Activated T-cell treated with anti-CD3 and anti-CD28 coated beads for 24 hours (primary cell): ENCODE measurements around the gene TBC1D22A.

Source experiments
- DNase-seq: peaks from one replicate; pipeline ENCODE4 v3.0.0-alpha.2; 2020; ENCODE audit warnings: low read depth

TBC1D22A gene

DNA sequence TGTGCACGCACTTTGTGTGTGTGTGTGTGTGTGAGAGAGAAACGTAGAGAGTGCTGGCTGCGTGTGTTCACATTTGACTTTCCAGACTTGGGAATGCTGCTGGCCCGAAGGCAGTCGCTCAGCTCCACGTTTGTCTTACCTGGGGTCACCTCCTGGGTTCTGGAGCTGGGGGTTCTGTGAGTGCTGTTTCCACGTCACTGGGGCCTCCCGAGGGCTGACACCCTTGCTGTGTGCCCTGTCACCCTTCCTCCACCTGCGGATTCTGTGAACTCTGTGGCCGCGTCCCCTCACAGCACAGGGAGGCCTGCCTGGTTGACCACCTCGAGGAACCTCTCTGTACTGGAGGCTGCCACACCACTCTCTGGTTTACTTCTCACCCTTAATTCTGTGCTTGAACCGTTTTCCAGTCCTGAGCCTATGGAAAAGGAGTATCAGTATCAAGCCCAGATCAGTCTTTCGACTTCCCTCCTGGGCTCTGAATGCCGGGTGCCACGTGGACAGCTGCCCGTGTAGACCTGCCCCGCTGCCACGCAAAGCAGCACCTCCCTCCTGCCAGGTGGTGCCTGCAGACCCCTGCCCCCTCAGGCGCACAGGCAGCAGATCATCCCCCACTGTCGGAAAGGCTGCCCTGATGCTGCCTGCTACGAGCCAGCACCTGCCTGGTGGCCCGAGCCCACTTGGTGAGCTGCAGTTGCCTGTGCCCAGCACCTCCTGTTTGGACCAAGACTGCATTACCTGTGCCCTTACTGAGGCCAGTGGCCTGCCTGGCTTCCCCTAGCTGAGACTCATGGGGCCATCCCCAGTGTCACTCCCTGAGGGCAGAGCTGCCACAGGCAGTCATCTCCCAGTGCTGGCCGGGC lies 233.3 kb downstream of the TBC1D22A start:
- DNase-seq = no peak

DNA sequence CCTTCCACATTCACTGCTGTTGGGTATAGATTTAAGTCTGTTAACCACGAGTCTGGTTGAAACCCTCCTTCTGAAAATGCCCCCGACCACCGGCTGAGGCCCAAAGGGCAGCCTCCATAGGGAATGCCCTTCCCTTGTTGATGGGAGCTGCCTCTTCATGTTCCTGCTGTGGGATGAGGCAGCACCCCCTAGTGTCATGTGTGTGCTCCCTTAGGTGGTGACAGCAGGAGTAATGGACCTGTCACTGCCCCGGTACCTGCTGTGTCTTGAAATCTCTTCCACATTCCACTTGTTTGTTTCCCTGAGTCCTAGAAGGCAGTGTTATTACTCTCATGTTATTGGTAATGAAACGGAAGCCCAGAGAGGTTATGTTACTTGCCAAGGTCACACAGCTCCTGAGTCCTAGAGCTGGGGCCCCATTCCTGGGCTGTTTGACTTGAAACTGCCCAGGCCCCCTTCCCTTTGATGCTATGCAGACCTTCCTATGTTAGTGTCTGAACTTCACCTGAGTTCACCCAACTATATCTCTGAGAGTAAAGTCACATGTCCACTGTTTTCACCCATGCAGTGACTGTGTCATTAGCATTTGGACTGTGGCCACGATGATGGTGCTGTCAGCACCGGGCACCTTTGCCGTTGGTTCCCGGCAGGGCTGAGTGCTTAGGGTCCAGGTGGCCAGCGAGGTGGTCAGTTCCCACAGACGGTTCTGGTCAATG lies 234.3 kb downstream of the TBC1D22A start:
- no peak for DNase-seq

DNA sequence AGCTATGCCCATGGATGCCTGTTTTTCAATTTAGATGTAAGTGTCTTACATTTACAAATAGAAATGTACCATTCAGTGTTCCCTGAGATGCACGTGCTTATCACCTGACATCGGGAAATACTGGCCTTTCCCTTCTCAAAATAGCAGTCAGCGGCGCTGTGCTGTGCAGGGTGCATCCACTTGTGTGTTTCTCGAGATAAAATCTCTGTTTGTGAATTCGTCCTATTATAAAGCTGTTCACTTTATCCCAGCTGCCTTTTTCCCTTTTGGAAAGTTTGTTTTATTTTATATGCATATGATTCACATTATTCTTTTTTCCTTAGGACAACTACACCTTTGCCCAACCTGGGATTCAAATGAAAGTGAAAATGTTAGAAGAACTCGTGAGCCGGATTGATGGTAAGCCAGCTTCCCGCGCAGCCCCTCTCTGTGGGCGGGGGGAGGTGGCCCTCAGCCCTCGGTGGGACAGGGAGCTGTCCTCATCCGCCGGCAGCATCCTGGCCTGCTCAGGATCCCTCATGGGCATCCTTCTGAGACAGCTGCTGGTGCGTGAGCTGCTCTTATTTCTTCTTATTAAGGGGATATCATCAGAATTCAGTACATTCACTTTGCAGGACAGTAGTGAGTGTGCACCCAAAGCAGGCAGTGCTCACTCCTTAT lies 235.0 kb downstream of the TBC1D22A start:
- DNase-seq = no peak

DNA sequence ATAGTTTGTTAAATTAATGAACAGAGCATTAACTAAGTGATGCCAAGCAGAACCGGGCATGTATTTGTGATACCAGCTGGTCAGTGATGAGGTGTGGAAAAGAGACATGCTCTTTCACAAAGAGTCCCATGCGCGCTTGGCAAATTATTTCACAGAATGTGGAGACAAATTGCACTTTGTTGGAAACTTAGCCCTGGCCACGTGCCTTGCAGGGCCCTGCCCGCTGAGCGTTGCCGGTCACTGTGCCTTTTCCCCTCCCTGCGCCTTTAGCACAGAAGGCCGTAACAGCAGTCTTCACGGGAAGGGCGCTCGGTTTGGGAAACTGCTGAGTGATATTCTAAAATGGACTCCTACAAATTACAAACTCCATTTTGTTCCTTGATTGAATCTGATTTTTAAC lies 235.9 kb downstream of the TBC1D22A start:
- no peak for DNase-seq

DNA sequence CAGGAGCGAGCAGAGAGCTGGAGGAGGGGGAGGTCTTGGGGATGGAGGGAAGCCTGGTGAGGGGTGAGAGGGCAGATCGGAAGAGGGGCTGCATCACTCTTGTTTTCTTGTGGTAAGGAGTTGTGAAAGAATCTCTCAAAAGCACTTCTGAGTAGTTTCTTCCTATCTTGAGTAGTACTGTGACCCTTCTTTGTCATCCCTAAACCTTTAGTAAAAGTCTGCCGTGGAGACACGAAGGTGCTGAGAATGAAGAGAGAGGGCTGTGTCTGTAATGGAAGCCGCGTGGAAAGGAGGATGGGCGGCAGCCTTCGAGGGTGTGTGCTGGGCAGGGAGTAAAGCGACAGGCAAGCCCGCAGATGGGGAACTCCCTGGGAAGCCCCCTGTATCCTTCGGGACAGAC lies 237.8 kb downstream of the TBC1D22A start:
- DNase-seq = no peak

DNA sequence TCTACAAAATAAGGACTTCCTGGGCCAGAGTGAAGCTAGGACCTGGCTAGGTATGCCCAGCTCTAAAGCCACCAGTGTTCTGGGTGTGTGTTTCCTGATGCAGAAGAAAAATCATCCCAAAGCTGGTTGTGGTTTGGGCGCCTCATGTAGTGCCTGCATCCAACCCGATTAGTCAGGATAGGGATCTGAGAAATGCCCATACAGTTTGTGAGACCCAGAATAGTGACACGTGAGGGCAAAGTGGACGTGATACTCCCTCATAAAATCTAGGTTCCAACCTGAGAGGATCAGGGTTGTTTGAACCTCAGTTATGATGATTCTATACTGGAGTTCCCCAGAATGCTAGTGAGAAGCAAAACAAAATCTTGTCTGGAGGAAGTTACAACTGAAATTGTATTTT lies 238.4 kb downstream of the TBC1D22A start:
- no peak for DNase-seq

DNA sequence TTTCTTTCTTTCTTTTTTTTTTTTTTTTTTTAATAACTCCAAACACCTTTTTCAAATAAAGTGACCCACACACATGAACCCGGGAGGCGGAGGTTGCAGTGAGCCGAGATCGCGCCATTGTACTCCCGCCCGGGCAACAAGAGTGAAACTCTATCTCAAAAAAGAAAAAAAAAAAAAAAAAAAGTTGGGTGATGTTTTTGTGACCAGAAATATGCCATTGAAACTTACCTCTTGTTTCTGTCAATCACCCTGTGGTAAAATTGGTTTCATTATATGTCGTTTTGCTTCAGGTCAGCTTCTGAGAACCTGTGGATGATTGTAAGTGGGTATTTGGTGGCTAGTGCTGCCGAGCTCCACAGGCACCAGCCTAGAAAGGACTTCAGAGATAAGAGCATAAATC lies 238.8 kb downstream of the TBC1D22A start:
- no peak for DNase-seq

DNA sequence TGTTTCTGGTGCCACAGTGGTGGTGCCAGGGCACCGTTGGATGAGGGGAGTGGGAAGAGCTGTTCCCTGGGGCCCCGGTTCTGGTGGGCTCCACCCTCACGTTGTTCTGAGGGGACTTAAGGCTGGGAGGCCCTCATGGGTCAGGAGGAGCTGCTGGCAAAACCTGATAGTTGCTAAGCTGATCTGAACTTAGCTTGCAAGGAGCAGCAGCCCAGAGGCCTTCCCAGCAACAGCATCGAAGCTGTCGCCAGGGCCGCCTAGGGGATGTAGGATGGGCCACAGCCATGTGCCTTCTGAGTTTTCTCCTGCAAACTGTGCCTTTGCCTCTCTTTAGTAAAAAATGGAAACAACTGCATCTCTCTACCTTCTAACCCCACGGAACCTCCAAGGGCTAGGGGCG lies 240.2 kb downstream of the TBC1D22A start:
- DNase-seq = no peak

DNA sequence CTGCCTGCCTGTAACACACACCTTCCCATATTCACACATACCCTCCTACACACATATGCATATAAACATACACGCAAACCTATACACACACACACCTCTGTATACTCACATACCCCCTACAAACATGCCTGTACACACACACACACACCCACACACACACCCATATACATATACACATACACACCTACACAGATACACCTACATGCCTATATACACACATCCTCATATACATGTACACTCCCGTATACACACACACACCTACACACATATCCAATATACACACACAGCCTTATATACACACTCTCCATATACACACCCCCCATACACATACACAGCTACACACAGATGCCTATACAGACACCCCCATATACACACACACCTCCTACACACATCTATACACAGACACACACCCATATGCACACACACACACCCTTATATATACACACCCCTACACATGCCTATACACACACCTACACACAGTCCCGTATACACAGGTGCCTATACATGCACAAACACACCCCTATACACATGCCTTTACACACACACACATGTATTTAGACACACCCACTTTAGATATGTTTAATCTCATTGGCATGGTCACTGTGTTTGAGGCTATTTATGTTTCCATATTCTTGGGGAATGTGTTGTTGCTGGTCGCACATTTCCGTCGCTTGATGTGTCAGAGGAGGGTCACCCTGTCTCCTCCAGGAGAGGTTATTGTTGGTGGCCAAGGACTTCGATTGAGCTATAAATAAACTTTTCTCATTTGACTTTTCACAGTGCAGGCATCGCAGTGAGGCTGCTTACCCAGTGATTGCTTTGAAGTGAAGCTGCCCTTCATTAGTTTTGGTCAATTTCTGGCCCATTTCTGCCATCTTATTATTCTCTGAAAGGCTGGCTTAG lies 243.3 kb downstream of the TBC1D22A start:
- DNase-seq = no peak

DNA sequence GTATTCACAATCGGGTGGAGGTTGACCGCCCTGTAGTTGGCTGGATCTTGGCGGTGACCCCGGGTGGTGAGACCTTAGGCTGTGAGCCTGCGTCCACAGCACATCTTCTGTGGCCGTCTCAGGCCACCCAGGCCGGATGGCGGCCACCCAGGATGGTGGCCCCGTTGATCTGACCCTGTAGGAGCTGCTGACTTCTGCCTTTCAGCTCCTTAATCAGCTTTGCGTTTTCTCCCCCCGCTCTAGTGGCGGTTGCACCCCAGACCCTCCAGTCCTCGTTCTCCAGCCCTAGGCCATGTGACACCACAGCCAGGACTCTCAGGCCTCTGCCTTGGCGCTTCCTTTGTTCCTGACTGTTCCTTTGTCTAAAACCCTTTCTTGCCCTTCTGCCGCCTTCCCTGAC lies 244.0 kb downstream of the TBC1D22A start:
- no peak for DNase-seq

DNA sequence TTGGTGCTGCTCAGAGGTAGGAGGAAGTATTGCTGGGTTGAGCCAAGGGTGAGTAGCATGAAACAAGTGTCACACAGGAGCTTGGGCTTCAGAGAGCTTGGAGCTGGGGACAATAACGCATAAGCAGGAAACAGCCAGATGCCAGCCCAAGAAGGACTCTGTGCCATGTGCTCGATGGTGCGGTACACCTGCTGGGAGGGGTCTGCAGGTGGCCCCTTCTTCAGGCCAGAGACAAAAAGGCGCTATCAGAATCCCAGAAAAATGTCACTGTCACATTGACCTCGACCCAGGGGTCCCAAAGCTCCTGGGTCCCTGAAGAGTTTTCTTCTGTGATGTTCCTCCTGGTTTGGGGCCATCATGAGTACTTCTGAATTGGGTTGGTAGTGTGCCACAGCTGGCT lies 244.4 kb downstream of the TBC1D22A start:
- DNase-seq = no peak

DNA sequence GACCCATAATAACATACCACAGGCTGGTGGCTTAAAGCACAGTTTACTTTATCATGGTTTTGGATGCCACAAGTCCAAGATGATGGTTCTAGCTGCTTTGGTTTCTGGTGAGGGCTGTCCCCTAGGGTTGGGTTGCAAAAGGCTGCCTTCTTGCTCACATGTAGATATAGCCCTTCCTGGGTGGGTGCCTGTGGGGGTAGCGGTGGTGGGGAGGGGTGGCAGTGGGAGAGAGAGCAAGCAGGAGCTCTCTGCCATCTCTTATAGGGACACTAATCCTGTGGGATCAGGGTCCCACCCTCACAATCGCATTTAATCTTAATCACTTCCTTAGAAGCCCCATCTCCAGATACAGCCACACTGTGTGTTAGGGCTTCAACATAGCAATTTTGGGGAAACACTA lies 245.0 kb downstream of the TBC1D22A start:
- no peak for DNase-seq

DNA sequence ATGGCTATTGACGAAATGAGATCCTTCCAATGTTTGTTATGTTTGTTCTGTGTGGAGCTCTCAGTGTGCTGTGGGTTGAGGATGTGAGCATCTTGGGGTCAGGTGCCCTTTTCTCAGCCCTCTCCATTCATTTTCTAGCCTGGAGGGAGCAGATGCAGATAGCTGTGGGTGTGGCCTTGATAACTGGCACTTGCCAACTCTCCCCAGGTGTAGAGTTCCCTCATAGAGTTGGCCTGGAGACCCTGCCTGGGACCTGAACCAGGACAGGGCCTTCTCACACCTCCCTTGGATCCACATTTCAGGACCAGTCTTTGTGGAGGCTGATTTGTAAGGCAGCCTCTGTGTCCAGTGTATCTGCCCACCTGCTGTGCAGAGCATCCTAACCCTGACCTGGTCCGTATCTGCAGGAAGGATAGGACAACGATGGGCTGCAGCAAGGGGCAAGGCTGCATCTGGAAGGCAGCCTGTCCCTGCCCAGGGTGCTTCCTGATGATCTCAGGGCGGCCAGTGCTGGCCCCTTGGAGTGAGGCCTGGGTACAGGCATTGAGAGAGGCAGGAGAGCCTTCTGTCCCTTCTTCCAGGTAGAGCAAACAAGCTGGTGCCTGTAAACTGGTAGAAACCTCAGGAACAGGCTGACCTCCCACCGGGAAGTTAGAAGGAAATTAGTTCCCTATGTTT lies 245.9 kb downstream of the TBC1D22A start:
- no peak for DNase-seq

DNA sequence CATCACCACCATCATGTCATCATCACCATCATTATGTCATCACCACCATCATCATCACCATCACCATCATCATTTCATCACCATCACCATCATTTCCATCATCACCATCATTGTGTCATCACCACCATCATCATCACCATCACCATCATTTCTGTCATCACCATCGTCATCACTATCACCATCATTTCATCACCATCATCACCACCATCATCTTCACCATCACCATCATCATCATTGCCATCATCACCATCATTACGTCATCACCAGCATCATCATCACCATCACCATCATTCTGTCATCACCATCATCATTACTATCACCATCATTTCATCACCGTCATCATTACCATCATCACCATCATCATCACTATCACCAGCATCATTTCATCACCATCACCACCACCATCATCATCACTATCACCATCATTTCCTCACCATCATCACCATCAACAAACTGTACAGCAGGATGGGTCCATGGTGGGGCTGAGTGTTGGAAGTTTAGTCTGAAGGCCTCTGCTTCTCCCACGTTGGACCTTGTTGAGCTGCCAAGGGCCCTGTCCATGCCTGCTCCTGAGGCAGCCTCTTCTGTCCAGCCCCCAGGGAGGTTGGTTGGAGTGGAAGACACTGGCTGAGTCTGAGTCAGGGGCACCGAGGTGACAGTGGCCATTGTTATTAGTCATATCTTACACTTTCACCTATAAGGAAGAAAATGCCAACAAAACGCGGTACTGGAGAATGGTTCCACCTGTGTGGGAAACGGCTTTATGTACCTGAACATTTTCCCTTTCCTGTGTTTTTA lies 247.1 kb downstream of the TBC1D22A start:
- no peak for DNase-seq

DNA sequence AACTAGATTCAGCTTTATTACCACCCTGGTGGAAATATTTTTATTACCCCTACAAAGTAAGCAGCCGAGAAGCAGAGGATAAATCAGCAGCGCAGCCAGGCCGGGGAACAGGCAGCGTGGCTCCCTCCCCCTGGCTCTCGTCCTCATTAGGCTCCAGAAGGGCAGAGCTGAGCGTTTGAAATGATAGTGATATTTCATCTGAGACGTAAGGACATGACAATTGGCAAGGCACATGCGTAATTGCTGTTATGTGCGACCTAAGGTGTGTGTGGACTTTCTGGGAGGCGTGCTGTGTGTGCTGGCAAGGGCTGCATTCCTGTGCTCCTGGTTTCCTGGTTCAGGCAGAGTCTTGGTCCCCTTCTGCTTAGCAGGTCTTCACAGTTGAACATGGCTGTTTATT lies 247.8 kb downstream of the TBC1D22A start:
- no peak for DNase-seq

DNA sequence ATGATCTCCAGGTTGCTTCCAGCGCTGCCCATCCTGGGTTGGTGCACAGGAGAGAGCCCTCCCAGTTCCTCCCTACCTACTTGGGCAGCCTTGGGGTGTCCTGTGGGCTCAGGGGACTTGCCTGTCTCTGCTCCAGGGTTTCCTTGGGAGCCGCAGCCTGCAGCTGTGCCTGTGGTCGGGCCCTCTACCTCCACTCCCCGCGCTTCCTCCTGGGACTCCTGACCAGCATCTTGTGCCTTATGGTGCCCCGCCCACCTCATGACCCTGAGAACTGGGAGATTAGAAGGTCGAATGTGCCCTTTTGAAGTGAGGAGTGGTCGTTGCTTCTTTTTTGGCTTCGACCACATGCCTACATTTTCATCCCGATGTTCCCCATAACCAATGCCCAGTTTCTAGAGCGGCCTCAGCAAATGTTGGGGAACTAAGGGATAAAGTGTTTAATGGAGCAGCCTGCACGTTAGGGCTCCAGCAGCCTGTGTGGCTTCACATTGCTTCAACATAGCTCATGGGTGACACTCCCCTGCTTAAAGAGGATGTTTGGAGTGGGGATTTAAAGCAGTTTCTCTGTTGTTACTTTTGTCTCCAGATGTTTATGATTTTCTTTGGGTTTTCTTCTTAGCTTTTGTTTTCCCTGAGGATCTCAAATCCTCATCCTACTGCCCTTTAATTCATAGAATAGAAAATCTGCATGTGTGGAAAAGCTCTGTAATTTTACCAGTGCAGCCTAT lies 248.8 kb downstream of the TBC1D22A start:
- DNase-seq = no peak

DNA sequence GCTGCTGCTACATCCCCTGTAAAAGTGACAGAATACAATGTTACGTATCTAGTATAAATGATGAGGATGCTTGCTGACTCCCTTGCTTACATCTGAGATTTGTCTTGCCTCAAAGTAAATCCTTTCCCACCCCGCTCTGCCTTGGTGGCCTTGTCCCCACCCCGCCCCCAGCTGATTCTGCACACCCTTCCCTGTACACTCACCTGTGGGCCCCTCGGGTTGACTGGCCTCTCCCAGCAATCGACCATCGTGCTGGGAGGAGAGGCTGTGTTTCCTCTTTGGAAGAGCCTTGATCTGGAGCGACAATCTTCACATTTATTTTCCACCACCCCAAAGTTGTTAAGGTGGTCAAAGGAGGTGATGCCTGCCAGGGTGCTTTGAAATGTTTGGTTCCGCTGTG lies 249.4 kb downstream of the TBC1D22A start:
- no peak for DNase-seq

DNA sequence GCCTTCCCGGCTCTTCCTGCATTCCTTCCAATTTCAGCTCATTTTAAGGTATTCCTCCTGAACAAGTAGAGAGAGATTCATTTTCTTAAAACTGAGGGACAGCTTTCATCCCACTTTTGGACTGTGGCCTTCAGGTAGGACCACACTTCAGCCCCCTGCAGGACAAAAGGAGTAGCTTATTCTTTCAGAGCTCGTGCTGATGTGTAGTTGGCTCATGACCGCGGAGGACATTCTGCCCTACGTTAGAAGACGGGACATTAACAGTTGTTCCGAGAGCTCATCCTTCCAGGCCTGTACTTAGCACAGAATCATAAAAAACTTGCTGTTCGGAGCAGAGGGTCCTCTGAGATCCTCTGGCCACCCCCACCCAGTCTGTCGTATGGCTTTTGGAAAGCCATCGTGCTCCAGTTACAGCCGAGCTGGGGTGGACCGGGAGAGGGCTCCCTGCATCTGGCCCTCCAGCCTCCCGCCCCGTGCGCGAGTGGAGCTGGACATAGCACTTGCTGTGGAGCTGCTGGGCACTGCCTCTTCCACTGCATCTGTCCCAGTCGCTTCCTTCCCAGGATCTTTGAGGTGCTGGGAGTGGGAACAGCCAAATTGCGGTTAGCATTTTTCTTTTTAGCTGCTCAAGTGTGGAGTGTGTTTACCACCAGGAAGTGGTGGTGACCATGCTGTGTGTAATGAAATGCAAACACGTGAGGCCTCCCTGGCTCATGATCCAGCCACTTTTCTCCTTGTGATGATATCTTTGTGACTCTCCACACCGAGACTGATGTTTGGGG lies 250.3 kb downstream of the TBC1D22A start:
- DNase-seq = no peak
